Liver (tissue), 9 donors: ENCODE data around the gene NCAM2. TPM values are rescaled to one million over a fixed set of nuclear protein-coding genes. Genes with fewer than 3 reads are reported as not detected.
A peak's percentile ranks its signal among the peaks of the same experiment; 100 is the strongest.

Experiments used
- DNase-seq: peaks from one replicate; pipeline ENCODE4 v3.0.0-alpha.2; 2017; ENCODE audit warnings: low spot score
- H3K27ac ChIP-seq, 2 donors: one replicate each; pipeline ENCODE4 v1.7.0; 2013; ENCODE audit warnings: inconsistent platforms in 2 of 2, low read length in 2 of 2, control low read depth in 1 of 2, low read depth in 1 of 2, mild to moderate bottlenecking in 1 of 2
- H3K27me3 ChIP-seq, 4 donors: one replicate each; pipeline versions ENCODE4 v1.6.1 to v1.7.0; 2013; ENCODE audit warnings: low read length in 3 of 4, inconsistent platforms in 1 of 4, mild to moderate bottlenecking in 1 of 4, moderate library complexity in 1 of 4; ENCODE audit not compliant: control insufficient read depth in 4 of 4, insufficient read depth in 4 of 4
- H3K36me3 ChIP-seq, 4 donors: one replicate each; pipeline versions ENCODE4 v1.6.1 to v1.7.0; 2013; ENCODE audit warnings: low read length in 3 of 4, mild to moderate bottlenecking in 3 of 4, low read depth in 1 of 4, moderate library complexity in 1 of 4; ENCODE audit not compliant: control insufficient read depth in 4 of 4, insufficient read depth in 3 of 4
- H3K4me1 ChIP-seq, 4 donors: one replicate each; pipeline versions ENCODE4 v1.6.1 to v1.7.0; 2013; ENCODE audit warnings: low read length in 3 of 4, mild to moderate bottlenecking in 3 of 4, moderate library complexity in 1 of 4; ENCODE audit not compliant: control insufficient read depth in 4 of 4, insufficient read depth in 4 of 4
- H3K4me3 ChIP-seq, 3 donors: one replicate each; pipeline versions ENCODE4 v1.6.1 to v1.7.0; 2013; ENCODE audit warnings: low read length in 3 of 3, control low read depth in 1 of 3, low read depth in 1 of 3, mild to moderate bottlenecking in 1 of 3
- H3K9ac ChIP-seq, 2 donors: one replicate each; pipeline ENCODE4 v1.7.0; 2013; ENCODE audit warnings: low read length in 2 of 2, mild to moderate bottlenecking in 2 of 2, moderate library complexity in 2 of 2, control low read depth in 1 of 2, low read depth in 1 of 2
- H3K9me3 ChIP-seq, 4 donors: one replicate each; pipeline versions ENCODE4 v1.6.1 to v1.7.0; 2013; ENCODE audit warnings: low read length in 3 of 4; ENCODE audit not compliant: control insufficient read depth in 4 of 4
- EGR1 ChIP-seq, 2 donors: IDR thresholded peaks; 2 replicates each; pipeline ENCODE4 v1.6.1; 2016 to 2018; ENCODE audit warnings: antibody characterized with exemption in 2 of 2, low read depth in 2 of 2
- FOXA1 ChIP-seq: IDR thresholded peaks from 2 replicates; pipeline ENCODE4 v1.6.1; 2016; ENCODE audit warnings: antibody characterized with exemption
- FOXA2 ChIP-seq: IDR thresholded peaks from 2 replicates; pipeline ENCODE4 v1.6.1; 2016; ENCODE audit warnings: antibody characterized with exemption
- GABPA ChIP-seq, 2 donors: IDR thresholded peaks in 1 of 2; conservative IDR thresholded peaks in 1 of 2; 2 replicates each; pipeline ENCODE4 v1.6.1; 2016; ENCODE audit warnings: antibody characterized with exemption in 2 of 2, mild to moderate bottlenecking in 1 of 2, moderate library complexity in 1 of 2
- HNF4A ChIP-seq, 2 donors: conservative IDR thresholded peaks; 2 replicates each; pipeline ENCODE4 v1.6.1; 2016; ENCODE audit warnings: antibody characterized with exemption in 2 of 2, mild to moderate bottlenecking in 2 of 2
- HNF4G ChIP-seq: IDR thresholded peaks from 2 replicates; pipeline ENCODE4 v1.6.1; 2016; ENCODE audit warnings: antibody characterized with exemption
- JUND ChIP-seq, 2 donors: IDR thresholded peaks; 2 replicates each; pipeline ENCODE4 v1.6.1; 2016; ENCODE audit warnings: antibody characterized with exemption in 2 of 2
- NR2F2 ChIP-seq: IDR thresholded peaks from 2 replicates; pipeline ENCODE4 v1.6.1; 2016; ENCODE audit warnings: antibody characterized with exemption
- RAD21 ChIP-seq, 2 donors: IDR thresholded peaks; 2 replicates each; pipeline ENCODE4 v1.6.1; 2016; ENCODE audit warnings: antibody characterized with exemption in 2 of 2, mild to moderate bottlenecking in 2 of 2
- RXRA ChIP-seq, 2 donors: IDR thresholded peaks; 2 replicates each; pipeline ENCODE4 v1.6.1; 2017 to 2018; ENCODE audit warnings: antibody characterized with exemption in 2 of 2, mild to moderate bottlenecking in 1 of 2
- SP1 ChIP-seq: IDR thresholded peaks from 2 replicates; pipeline ENCODE4 v1.6.1; 2018; ENCODE audit warnings: antibody characterized with exemption, mild to moderate bottlenecking
- TAF1 ChIP-seq: conservative IDR thresholded peaks from 2 replicates; pipeline ENCODE4 v1.6.1; 2016; ENCODE audit warnings: antibody characterized with exemption, mild to moderate bottlenecking
- YY1 ChIP-seq: IDR thresholded peaks from 2 replicates; pipeline ENCODE4 v1.6.1; 2016; ENCODE audit warnings: antibody characterized with exemption, mild to moderate bottlenecking
- WGBS: extraction: QIAGEN DNeasy Blood & Tissue Kit; methylation state at CpG from one replicate; pipeline ENCODE4 v1.1.7; 2013; 5-methylcytosine and 5-hydroxymethylcytosine counted together
- polyA plus RNA-seq, 2 donors: library from polyadenylated mRNA; stranded (reverse) in 1 of 2; unstranded in 1 of 2; fragments of 200-250 nt in 1 of 2; fragments of >200 nt in 1 of 2; fragmentation: Nextera tagmentation in 1 of 2; extraction: Ambion mirVana in 1 of 2; gene quantifications; one replicate each; pipeline versions ENCODE4 v1.2.1 to v1.2.3, GENCODE V29; 2013 to 2015
- total RNA-seq, 2 donors: library from RNA; depleted of rRNA; stranded (reverse); fragments of >200 nt; gene quantifications; one replicate each; pipeline ENCODE4 v1.2.3, GENCODE V29; 2014
- TF ChIP-seq, protein P1 (sequence below): fragments of 150-350 bp; IDR thresholded peaks from 2 replicates; pipeline ENCODE4 v1.5.1; 2017; ENCODE audit warnings: improper control_type of control experiment, low read depth, low read length; ENCODE audit not compliant: missing input control
- TF ChIP-seq, protein P2 (sequence below): IDR thresholded peaks from 2 replicates; pipeline ENCODE4 v1.6.1; 2016; ENCODE audit warnings: antibody characterized with exemption
- TF ChIP-seq, protein P3 (sequence below): IDR thresholded peaks from 2 replicates; pipeline ENCODE4 v1.6.1; 2016; ENCODE audit warnings: antibody characterized with exemption, mild to moderate bottlenecking
- TF ChIP-seq, protein P4 (sequence below): IDR thresholded peaks from 2 replicates; pipeline ENCODE4 v1.6.1; 2016; ENCODE audit warnings: antibody characterized with exemption
- TF ChIP-seq, protein P5 (sequence below): IDR thresholded peaks from 2 replicates; pipeline ENCODE4 v1.6.1; 2016; ENCODE audit warnings: antibody characterized with exemption
- donor health status: healthy.
- donor health status: healthy.
- donor health status: healthy.
- donor health status: healthy.
- donor health status: healthy.

The NCAM2 gene
- total and polyA plus RNA-seq, 4 donors: 0.06 to 0.51 (median 0.24) TPM

DNA sequence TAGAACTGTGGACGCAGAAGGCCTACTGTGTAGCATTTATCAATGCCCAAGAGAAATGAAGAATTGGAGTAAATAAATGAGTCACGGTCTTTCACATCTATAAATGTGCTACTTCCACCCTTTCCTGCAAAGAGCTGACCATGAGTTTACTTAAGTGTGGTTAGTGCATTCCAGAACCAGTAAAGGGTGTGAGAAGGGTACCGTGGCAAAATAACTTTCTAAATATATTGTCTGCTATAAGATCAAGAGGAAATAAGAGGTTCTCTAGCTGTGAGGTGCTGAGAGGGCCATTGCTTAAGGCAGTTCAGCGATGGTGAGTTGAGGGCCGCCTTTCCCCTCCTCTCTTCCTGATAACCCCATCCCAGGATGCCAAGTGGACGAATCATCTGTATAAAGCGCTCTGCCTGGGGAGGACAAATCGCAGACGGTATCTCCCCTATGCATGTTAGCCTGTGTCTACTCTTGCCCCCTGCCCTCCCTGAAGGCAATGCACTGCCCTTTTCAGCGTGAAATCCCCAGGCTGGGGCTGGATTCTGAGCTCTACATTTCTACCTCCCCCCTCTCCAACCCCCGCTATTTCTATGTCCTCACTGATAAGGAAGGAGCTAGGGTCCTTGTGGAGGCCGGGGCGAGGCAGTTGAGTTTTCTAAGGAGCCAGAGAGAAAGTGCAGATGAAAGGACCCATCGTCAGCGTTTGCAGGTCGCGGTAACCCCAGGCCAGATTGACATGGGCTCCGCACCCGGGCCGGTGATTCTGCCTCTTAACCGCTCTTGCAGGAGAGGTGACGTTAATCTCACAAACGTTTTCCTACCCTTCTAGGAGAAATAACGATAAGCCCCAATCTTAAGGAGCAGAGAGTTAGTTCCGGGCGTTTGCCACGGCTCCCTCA is 1.5 kb upstream of the NCAM2 start:
- 31% methylated on average over 27 of the region's 27 CpGs for WGBS
- DNase-seq: no peak
- peak overlapping the region in 1 of 3 donors; percentile 51 for H3K4me3 ChIP-seq
- H3K9me3 ChIP-seq: no peaks in the 10 kb centered on the region
- peaks cover 0 to 10% (median 3%) of the 10 kb centered on the region in 4 donors for H3K4me1 ChIP-seq
- H3K27me3 ChIP-seq: peaks cover 0 to 9% (median 4%) of the 10 kb centered on the region in 4 donors
- no peak overlapping the region for H3K27ac ChIP-seq
- H3K36me3 ChIP-seq: no peaks in the 10 kb centered on the region
- TF ChIP-seq NR2F2 (no peak), HNF4G (no peak), YY1 (no peak), GABPA (IDR thresholded peaks at IDR 0.05 in 1 of 2, conservative IDR thresholded peaks at IDR 0.05 in 1 of 2) (no peak), JUND (IDR thresholded peaks at IDR 0.05) (no peak)
- TF ChIP-seq, protein P1, sequence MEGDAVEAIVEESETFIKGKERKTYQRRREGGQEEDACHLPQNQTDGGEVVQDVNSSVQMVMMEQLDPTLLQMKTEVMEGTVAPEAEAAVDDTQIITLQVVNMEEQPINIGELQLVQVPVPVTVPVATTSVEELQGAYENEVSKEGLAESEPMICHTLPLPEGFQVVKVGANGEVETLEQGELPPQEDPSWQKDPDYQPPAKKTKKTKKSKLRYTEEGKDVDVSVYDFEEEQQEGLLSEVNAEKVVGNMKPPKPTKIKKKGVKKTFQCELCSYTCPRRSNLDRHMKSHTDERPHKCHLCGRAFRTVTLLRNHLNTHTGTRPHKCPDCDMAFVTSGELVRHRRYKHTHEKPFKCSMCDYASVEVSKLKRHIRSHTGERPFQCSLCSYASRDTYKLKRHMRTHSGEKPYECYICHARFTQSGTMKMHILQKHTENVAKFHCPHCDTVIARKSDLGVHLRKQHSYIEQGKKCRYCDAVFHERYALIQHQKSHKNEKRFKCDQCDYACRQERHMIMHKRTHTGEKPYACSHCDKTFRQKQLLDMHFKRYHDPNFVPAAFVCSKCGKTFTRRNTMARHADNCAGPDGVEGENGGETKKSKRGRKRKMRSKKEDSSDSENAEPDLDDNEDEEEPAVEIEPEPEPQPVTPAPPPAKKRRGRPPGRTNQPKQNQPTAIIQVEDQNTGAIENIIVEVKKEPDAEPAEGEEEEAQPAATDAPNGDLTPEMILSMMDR: no peak
- no peak overlapping the region for H3K9ac ChIP-seq

DNA sequence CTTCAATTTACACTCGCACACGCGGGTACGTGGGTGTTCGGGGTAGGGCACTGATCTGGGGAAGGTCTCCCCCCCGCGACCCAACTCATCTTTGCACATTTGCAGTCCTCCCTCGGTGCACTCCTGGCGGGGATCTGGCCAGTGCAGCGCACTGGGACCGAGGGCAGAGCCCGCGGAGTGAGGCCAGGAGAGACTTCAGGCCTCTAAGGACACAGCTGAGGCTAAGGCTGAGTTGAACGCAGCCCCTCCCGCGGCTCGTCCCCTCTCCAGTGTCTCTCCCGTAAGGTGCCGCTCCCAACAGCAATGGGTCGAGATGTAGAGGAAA is 936 bp upstream of the NCAM2 start:
- whole genome bisulfite sequencing: 3% methylated on average over 20 of the region's 20 CpGs
- H3K4me3 ChIP-seq: peak overlapping the region in 1 of 3 donors; percentile 51
- peaks cover 0 to 10% (median 3%) of the 10 kb centered on the region in 4 donors for H3K4me1 ChIP-seq
- H3K27me3 ChIP-seq: peaks cover 0 to 11% (median 6%) of the 10 kb centered on the region in 4 donors
- H3K27ac ChIP-seq: no peak overlapping the region
- no peak for DNase-seq
- H3K36me3 ChIP-seq: no peaks in the 10 kb centered on the region
- no peaks in the 10 kb centered on the region for H3K9me3 ChIP-seq
- TF ChIP-seq RAD21 (IDR thresholded peaks at IDR 0.05) (no peak), JUND (IDR thresholded peaks at IDR 0.05) (no peak), YY1 (no peak), NR2F2 (no peak), HNF4G (no peak), FOXA1 (no peak), SP1 (no peak), HNF4A (conservative IDR thresholded peaks at IDR 0.05) (no peak), RXRA (IDR thresholded peaks at IDR 0.05) (no peak), FOXA2 (no peak), TAF1 (no peak), EGR1 (IDR thresholded peaks at IDR 0.05; ENCODE audit: low read depth in 2 of 2) (no peak), GABPA (IDR thresholded peaks at IDR 0.05 in 1 of 2, conservative IDR thresholded peaks at IDR 0.05 in 1 of 2) (no peak)
- TF ChIP-seq, protein P2, sequence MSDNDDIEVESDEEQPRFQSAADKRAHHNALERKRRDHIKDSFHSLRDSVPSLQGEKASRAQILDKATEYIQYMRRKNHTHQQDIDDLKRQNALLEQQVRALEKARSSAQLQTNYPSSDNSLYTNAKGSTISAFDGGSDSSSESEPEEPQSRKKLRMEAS: no peak
- TF ChIP-seq, protein P3, sequence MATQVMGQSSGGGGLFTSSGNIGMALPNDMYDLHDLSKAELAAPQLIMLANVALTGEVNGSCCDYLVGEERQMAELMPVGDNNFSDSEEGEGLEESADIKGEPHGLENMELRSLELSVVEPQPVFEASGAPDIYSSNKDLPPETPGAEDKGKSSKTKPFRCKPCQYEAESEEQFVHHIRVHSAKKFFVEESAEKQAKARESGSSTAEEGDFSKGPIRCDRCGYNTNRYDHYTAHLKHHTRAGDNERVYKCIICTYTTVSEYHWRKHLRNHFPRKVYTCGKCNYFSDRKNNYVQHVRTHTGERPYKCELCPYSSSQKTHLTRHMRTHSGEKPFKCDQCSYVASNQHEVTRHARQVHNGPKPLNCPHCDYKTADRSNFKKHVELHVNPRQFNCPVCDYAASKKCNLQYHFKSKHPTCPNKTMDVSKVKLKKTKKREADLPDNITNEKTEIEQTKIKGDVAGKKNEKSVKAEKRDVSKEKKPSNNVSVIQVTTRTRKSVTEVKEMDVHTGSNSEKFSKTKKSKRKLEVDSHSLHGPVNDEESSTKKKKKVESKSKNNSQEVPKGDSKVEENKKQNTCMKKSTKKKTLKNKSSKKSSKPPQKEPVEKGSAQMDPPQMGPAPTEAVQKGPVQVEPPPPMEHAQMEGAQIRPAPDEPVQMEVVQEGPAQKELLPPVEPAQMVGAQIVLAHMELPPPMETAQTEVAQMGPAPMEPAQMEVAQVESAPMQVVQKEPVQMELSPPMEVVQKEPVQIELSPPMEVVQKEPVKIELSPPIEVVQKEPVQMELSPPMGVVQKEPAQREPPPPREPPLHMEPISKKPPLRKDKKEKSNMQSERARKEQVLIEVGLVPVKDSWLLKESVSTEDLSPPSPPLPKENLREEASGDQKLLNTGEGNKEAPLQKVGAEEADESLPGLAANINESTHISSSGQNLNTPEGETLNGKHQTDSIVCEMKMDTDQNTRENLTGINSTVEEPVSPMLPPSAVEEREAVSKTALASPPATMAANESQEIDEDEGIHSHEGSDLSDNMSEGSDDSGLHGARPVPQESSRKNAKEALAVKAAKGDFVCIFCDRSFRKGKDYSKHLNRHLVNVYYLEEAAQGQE: no peak
- TF ChIP-seq, protein P4, sequence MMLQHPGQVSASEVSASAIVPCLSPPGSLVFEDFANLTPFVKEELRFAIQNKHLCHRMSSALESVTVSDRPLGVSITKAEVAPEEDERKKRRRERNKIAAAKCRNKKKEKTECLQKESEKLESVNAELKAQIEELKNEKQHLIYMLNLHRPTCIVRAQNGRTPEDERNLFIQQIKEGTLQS: no peak
- TF ChIP-seq, protein P5, sequence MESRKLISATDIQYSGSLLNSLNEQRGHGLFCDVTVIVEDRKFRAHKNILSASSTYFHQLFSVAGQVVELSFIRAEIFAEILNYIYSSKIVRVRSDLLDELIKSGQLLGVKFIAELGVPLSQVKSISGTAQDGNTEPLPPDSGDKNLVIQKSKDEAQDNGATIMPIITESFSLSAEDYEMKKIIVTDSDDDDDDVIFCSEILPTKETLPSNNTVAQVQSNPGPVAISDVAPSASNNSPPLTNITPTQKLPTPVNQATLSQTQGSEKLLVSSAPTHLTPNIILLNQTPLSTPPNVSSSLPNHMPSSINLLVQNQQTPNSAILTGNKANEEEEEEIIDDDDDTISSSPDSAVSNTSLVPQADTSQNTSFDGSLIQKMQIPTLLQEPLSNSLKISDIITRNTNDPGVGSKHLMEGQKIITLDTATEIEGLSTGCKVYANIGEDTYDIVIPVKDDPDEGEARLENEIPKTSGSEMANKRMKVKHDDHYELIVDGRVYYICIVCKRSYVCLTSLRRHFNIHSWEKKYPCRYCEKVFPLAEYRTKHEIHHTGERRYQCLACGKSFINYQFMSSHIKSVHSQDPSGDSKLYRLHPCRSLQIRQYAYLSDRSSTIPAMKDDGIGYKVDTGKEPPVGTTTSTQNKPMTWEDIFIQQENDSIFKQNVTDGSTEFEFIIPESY: no peak
- TF ChIP-seq, protein P1: no peak
- no peak overlapping the region for H3K9ac ChIP-seq
